UCSD-AML1 (cell line): ENCODE measurements around the gene GRB2.
"Not testable (repeated sequence)": the region's sequence is repeated elsewhere in the genome, so short reads cannot be mapped to it uniquely, and the experiment has no call there.

Experiments
- DNase-seq: peaks from one replicate; lab custom pipeline; 2025; ENCODE audit not compliant: unreplicated experiment; lab: John Stamatoyannopoulos, UW

Gene GRB2

DNA sequence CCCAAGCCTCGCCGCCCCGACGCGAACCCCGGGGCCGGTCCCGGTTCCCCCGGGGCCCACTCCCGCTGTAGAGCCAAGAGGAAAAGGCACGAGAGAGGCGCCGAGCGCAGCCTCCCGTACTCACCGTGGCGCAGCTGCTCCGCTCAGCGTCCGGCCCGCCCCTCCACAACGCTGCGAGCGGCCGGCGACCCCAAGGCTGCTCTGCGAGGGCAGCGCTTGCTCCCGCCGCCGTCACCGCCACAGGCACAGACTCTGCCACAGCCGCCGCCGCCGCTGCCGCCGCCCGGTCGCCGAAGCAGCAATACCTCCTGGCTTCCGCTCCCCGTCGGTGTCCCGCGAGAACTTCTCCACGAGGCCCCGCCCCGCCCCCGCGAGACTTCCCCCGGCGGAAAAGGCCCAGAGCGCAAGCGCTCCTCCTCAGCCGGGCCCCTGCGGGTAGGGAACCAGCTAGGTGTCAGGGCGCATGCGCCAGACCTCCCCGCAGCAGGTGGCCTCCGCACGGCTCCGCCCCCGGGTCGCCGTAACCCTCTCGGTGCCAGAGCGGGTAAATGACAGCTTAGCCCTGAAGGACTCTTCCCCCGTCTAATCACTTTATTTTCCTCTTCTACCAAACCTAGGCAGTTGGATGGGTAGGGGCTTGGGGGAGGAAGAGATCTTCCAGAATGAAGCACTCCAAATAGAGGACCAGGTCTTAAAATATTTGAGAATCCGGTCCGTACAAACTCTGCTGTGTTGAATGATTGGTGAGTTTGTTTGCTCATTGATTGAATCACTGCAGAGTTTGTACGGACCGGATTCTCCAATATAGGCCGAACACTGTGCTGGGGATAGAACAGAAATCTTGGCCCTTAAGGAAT is at the start of gene GRB2:
TSS of gene GRB2 (minus strand) at position 314 of the 857 bp plus-strand sequence. CDS start 12,050 bp downstream, outside the sequence.
- DNase-seq: peak; percentile 99

DNA sequence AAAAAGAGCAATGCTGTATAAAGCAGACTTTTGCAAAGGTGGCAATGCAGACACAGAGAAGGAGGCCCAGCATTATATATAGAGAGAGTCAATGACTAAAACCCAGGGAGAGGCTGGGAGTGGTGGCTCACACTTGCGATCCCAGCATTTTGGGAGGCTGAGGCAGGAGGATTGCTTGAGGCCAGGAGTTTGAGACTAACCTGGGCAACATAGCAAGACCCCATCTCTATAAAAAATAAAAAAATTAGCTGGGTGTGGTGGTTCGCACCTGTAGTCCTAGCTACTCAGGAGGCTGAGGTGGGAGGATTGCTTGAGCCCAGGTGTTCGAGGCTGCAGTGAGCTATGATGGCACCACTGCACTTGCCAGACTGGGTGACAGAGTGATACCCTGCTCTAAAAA is 49.2 kb upstream of the GRB2 start:
- DNase-seq: not testable (repeated sequence)

DNA sequence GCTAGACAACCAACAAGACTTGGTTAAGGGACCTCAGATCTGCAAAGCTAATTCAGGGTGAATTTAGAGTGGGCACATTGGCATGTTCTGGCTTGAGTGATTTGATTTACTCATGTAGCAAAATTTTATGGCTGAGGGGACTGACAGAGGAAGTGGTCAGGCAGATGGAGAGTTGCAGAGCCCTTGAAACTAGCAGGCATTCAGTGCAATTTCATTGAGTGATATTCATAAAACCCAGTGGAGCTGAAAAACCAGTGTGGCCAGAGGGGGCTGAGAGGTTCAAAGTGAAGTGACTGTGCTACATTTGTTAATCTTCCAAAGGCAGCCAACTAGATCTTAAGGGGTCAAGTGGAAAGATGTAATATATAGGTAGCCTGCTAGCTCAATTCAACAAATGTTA is 48.7 kb upstream of the GRB2 start:
- DNase-seq: no peak

DNA sequence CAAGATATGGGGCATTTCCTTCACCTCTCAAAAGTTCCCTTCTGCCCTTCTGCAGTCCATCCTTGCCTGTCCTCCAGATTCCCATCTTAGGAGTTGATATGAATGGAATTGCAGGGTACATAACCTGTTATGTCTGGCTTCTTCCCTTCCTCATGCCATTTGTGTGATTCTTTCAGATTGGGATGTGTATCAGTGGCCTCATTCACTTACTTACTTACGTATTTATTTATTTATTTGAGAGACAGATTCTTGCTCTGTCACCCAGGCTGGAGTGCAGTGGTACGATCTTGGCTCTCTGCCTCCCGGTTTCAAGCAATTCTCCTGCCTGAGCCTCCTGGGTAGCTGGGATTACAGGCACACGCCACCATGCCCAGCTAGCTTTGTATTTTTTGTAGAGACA is 44.8 kb upstream of the GRB2 start:
- no peak for DNase-seq

DNA sequence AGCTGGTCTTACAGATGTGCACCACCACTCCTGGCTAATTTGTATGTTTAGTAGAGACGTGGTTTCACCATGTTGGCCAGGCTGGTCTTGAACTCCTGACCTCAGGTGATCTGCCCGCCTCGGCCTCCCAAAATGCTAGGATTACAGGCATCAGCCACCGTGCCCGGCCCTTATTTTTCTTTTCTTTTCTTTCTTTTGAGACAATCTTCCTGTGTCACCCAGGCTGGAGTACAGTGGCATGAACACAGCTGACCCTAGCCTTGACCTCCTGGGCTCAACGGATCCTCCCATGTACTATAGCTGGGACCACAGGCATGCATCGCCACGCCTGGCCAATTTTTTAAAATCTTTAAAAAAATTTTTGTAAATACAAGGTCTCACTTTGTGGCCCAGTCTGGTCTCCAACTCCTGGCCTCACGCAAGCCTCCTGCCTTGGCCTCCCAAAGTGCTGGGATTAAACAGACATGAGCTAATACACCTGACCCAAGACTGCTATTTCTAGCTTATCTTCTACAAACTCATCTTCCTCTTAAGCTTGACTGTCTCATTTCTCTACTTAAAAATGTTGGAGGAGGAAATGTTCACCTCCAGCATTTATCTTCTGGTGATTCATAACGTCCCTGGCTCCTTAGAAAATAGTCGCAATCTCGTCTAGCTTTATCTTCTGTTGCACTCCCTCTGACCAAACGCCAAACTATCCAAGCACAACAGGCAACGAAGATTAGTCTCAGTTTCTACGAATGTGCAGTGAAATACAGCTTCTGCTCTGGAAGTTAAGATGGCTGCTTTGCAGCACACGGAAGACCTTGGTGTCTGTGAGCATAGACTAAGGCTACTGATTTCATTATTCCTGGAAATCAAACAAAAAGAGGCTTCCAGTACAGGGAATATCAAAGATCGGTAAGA is 42.7 kb upstream of the GRB2 start:
- no peak for DNase-seq

DNA sequence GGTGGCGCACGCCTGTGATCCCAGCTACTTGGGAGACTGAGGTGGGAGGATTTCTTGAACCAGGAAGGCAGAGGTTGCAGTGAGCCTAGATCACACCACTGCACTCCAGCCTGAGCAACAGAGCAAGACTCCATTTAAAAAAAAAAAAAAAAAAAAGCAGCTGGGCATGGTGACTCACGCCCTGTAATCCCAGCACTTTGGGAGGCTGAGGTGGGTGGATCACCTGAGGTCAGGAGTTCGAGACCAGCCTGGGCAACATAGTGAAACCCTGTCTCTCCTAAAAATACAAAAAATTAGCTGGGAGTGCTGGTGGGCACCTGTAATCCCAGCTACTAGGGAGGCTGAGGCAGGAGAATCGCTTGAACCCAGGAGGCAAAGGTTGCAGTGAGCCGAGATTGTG is 40.4 kb upstream of the GRB2 start:
- not testable (repeated sequence) for DNase-seq

DNA sequence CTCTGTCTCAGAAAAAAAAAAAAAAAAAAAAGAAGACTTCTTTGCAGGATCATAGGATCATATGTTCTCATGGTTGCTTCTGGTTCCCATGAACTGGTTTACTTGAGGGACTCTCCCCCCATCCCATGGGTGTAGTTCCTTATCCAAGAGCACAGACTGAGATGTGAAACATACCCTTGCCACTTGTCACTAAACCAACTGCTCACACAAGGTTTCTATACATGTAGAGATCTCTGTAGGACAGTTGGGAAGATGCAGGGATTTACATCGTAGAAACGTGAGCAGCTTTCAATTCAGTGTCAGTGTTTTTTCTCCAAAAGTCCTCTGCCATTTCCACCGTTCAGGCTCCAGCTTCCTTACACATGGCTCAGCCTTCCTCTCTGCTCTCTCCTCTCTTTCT is 39.8 kb upstream of the GRB2 start:
- DNase-seq: no peak

DNA sequence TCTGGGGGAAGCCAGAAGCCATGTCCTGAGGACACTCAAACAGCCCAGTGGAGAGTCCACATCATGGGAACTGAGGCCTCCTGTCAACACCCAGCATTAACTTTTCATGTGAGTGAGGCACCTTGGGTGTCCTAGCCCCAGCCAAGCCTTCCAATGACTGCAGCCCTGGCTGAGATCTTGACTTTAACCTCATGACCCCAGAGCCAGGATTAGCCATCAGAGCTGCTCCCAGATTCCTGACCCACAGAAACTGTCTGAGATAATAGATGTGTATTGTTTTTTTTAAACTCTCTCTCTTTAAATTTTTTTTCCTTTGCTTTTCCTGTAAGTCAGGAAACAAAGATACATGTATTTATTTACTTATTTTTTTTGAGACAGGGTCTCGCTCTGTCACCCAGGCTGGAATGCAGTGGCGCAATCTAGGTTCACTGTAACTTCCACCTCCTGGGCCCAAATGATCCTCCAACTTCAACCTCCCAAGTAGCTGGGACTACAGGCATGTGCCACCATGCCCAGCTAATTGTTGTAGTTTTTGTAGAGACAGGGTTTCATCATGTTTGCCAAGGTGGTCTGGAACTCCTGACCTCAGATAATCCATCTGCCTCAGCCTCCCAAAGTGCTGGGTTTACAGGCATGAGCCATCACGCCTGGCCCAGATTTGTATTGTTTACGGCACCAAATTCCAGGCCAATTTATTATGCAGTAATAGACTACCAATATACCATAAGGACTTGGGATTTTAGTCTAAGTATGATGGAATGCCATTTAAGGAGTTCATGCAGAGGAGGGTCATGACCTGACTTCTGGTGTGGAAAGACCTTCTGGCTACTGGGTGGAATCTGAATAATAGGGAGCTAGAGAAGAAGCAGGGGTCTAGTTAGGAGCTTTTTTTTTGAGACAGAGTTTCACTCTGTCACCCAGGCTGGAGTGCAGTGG is 37.0 kb upstream of the GRB2 start:
- DNase-seq: no peak

DNA sequence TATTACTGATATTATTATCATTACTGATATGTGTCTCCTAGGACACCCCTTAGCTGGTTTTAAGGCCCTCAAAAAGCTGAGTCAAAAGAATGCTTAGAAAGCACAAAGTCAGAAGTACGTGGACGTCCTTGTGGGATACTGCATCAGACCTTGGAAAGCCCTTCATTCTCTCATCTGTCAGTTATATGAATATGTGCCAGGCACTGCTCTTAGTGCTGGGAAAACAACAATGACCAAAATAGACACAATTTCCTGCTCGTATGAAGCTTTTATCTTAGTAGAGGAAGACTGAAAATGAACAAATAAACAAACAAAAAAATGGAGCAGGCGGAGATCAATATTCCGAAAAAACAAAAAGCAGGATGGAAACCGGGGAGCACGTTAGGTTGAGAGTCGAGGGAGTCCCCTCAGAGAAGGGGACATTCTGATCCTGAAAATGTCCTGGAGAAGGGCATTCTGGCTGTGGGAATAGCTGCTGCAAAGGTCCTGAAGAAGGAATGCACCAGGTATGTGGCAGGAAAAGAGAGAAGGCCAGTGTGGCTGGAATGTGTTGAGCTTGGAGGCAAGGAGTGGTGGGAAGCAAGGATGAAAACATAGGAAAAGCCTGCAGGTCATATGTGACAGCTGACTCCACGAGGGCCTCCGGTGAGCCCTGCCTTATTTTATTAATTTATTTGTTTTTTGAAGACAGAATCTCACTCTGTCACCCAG is 35.4 kb upstream of the GRB2 start:
- no peak for DNase-seq

DNA sequence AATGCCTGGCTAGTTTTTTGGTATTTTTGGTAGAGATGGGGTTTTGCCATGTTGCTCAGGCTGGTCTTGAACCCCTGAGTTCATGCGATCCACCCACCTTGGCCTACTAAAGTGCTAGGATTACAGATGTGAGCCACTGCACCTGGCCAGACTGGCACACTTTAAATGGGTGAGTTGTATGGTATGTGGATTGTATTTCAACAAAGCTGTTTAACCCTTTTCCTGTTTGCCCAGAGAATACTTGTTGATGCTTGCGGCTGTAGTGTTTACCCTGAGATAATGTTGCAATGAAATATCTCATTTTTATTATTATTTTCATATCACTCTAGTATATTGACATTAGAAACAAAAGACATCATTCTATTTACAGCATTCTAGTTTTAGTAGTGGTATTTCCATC is 33.8 kb upstream of the GRB2 start:
- no peak for DNase-seq

DNA sequence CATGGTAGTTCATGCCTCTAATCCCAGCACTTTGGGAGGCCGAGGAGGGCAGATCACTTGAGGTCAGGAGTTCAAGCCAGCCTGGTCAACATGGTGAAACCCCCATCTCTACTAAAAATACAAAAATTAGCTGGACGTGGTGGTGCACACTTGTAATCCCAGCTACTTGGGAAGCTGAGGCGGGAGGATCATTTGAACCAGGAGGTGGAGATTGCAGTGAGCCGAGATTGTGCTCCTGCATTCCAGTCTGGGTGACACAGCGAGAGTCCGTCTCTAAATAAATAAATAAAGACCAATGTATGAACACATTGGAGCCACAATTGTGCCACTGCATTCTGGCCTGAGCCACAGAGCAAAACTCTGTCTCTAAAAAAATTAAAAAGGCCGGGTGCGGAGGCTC is 31.9 kb upstream of the GRB2 start:
- not testable (repeated sequence) for DNase-seq

DNA sequence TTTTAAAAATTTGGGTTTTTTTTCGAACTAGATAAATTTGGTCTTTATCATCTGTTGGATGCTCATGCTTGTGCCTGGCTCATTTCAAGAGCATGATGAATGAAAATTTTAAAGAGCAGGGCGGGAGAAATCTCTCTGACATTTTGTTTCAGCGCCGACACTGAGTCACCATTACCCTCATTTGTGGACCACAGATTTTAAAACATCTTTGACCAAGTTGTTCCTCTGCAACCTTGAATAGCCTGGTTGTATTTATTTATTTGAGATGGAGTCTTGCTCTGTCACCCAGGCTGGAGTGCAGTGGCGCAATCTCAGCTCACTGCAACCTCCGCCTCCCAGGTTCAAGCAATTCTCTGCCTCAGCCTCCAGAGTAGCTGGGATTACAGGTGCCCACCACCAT is 29.0 kb upstream of the GRB2 start:
- not testable (repeated sequence) for DNase-seq

DNA sequence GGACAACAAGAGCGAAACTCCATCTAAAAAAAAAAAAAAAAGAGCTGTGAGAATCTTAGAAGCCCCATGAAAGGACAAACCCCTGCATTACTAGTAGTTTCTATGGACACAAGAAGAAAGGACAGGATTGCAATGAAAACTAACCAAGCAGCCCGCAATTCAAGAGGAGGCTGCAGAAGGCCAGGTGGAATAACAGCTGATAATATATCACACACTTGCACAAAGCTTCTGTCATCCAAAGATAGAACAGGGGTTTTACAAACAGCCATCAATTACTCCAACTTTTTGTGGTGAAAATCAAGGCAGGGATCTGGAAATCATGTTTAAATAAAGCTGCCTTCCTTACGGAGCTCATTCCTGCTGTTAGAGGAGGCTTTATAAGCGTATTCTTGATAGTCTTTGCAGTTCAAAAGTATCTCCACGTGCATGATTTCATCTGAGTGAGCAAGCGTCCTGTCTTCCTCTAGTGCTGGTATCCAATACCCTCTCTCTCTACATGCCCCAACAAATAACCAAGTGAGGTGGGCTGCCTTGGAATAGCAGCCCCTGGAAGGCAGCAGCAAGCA is 27.8 kb upstream of the GRB2 start:
- no peak for DNase-seq

DNA sequence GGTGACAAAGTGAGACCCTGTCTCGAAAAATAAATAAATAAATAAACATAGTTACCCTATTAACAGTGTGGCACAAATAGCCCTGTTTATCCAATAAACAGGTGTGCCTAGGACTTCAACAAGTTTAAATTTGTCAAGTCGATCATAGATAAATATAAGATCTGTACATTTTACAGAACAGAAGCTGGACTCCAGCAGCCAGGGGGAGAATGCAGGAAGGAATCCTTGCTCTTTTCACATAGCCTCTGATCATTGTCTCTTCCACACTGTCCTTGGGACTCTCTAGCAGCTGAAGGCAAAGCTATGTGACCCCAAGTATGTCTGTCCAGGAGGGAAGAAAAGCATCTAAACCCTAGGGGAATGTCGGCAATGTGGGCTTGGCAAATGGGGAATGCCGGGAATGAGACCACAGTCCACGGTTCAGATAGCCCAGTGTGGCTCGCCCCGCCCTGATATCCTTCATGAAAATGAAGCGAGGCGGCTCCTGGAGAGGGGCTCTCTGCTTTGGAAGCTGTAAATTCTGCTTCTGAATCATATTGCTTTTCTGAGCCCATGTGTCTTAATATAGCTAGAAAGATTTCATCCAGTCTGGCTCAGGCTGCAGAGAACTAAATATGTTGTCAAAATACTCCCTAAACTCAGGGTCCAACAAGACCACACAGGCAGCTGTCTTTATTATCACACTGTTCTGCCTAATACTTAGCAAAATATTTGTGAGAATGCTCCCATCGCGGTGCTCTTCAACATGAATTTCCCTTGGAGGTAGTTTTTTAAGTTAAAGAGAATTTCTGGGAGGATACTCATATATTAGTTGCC is 24.9 kb upstream of the GRB2 start:
- no peak for DNase-seq

DNA sequence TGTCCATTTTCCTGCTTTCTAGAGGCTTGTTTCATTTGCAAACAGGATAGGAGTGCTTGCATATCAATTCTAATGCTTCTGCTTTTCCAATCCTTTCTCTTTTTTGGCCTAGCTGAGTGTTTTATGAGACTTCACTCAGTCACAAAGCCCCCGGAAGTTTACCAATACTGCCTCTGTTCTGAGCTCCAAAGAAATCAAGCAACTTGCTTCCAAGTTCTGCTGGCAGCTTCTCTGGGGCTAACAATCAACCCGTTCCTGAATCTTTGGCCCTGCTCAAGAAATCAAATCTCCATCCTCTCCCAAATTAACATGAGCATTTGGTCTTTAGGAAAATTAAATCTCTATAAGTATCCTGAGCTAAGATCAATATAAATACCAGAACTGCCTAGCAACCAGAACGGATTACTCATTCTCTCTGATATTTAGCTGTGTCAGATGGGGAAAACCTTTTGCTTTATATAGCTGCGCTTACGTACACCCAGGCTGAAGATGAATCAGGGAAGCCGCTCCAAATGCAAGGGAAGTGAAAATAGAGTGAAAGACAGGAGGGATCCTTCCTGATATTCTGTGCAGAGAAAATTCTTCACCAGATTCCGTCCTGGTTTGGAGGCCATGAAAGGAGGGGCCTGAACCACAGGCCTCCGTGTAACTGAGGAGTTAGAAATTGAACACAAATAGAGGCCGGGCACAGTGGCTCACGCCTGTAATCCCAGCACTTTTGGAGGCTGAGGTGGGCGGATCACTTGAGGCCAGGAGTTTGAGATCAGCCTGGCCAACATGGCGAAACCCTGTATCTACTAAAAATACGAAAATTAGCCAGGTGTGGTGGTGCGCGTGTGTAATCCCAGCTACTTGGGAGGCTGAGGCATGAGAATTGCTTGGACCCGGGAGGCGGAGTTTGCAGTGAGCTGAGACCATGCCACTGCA is 23.3 kb upstream of the GRB2 start:
- no peak for DNase-seq

DNA sequence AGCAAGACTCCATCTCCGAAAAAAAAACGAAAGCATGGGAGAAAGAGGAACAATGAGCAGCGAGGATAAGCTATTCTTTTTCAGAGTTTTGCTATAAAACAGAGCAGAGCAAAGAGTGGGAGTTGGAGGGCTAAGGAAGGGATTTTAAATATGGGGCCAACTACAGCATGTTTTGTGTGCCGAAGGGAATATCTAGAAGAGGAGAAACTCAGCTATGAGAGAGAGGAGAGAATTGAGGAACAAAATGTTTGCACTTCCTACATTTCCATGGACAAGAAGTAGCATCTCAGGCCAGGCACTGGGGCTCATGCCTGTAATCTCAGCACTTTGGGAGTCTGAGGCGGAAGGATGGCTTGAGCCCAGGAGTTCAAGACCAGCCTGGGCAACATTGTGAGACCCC is 13.1 kb upstream of the GRB2 start:
- DNase-seq: no peak

DNA sequence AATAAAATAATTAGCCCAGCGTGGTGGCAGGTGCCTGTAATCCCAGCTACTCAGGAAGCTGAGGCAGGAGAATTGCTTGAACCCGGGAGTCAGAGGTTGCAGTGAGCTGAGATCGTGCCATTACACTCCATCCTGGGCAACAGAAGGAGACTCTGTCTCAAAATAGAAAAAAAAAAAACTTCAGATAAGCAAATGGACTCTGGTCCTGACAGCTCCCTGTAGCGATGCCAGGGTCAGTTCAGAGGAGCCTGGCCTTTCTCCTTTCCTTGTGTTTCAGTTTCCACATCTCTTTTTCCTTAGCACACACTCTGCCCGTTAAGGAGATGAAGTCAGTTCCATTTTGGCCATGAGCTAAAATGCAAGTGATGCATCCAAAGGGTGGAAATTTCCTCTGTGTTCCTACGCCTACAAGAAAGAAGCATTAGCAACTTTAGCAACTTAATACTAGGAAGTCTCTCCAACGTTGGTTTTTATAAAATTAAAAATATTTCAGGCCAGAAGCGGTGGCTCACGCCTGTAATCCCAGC is 11.6 kb upstream of the GRB2 start:
- no peak for DNase-seq

DNA sequence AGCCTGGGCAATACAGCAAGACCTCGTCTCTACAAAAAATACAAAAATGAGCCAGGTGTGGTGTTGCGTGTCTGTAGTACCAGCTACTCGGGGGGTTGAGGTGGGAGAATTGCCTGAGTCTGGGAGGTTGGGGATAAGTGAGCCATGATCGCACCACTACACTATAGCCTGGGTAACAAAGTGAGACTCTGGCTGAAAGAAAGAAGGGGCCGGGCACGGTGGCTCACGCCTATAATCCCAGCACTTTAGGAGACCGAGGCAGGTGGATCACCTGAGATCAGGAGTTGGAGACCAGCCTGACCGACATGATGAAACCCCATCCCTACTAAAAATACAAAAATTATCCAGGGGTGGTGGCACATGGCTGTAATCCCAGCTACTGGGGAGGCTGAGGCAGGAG is 10.5 kb upstream of the GRB2 start:
- DNase-seq: no peak
